SK-MEL-5 (cell line): ENCODE results near the gene ABCB8. TPM values are rescaled to one million over a fixed set of nuclear protein-coding genes. Genes with fewer than 3 reads are reported as not detected.

Source experiments
- total RNA-seq: library from RNA; depleted of rRNA; stranded (reverse); fragments of >200 nt; shearing (Covaris generic); gene quantifications from 2 replicates; pipeline ENCODE4 v1.2.3, GENCODE V29; 2014; rRNA removed

The ABCB8 gene
- total RNA-seq, 1 experiment from 2014 or later = 47.9 TPM

Other genes starting within 250 kb of the ABCB8 start
- 0.63 and 1.4 TPM in 2 replicates for gene TMEM176B, start 228.1 kb upstream of the ABCB8 start, total RNA-seq
- not detected in 2 replicates for gene TMEM176A, start 227.7 kb upstream of the ABCB8 start, total RNA-seq
- 0.05 and 0.21 TPM in 2 replicates for gene AOC1, start 175.9 kb upstream of the ABCB8 start, total RNA-seq
- 0.05 and 0.37 TPM in 2 replicates for gene KCNH2, start 50.1 kb upstream of the ABCB8 start, total RNA-seq
- 0.03 TPM in 1 of 2 replicates, not detected in the other for gene NOS3, start 37.4 kb upstream of the ABCB8 start, total RNA-seq
- 0.13 and 0.27 TPM in 2 replicates for gene ATG9B, start 4.0 kb upstream of the ABCB8 start, total RNA-seq
- gene ASIC3, start 20.1 kb downstream of the ABCB8 start, total RNA-seq = 0.42 and 0.93 TPM in 2 replicates
- gene CDK5, start 29.4 kb downstream of the ABCB8 start, total RNA-seq = 80.8 TPM in 2 replicates
- 286 and 311 TPM in 2 replicates for gene SLC4A2, start 31.1 kb downstream of the ABCB8 start, total RNA-seq
- gene FASTK, start 52.4 kb downstream of the ABCB8 start, total RNA-seq = 113 and 130 TPM in 2 replicates
- gene TMUB1, start 55.0 kb downstream of the ABCB8 start, total RNA-seq = 38.5 and 38.9 TPM in 2 replicates
- 79.6 and 84.4 TPM in 2 replicates for gene AGAP3, start 58.0 kb downstream of the ABCB8 start, total RNA-seq
- gene GBX1, start 139.2 kb downstream of the ABCB8 start, total RNA-seq = not detected in 2 replicates
- not detected in 2 replicates for gene ASB10, start 158.8 kb downstream of the ABCB8 start, total RNA-seq
- not detected in 2 replicates for gene H2BK1, start 182.0 kb downstream of the ABCB8 start, total RNA-seq
- gene ABCF2, start 198.8 kb downstream of the ABCB8 start, total RNA-seq = 93.5 and 94.6 TPM in 2 replicates
- gene CHPF2, start 204.0 kb downstream of the ABCB8 start, total RNA-seq = 44.0 and 45.7 TPM in 2 replicates
- 22.9 and 24.3 TPM in 2 replicates for gene SMARCD3, start 220.2 kb downstream of the ABCB8 start, total RNA-seq